Loucy (cell line): Measurements from ENCODE around the gene TBX1.

ENCODE experiments used
- H2AFZ ChIP-seq: fragments of 200-600 bp; sonication (generic); 2 replicates; pipeline ENCODE4 v1.6.0; 2016; ENCODE audit warnings: antibody characterized with exemption, mild to moderate bottlenecking, low read length, moderate library complexity
- H3F3A ChIP-seq: fragments of 200-600 bp; 2 replicates; pipeline ENCODE4 v1.6.0; 2016; ENCODE audit warnings: antibody characterized with exemption, low read depth, mild to moderate bottlenecking
- H3K27me3 ChIP-seq: fragments of 200-600 bp; sonication (generic); 2 replicates; pipeline ENCODE4 v1.6.1; 2014; ENCODE audit warnings: low read length, mild to moderate bottlenecking; ENCODE audit not compliant: insufficient read depth, poor library complexity, severe bottlenecking
- H3K36me3 ChIP-seq: fragments of 200-600 bp; sonication (generic); 2 replicates; pipeline ENCODE4 v1.6.1; 2016; ENCODE audit warnings: low read length; ENCODE audit not compliant: insufficient read depth
- H3K4me1 ChIP-seq: fragments of 200-600 bp; sonication (generic); 2 replicates; pipeline ENCODE4 v1.5.1; 2014; ENCODE audit warnings: low read length, mild to moderate bottlenecking; ENCODE audit not compliant: insufficient read depth, poor library complexity, severe bottlenecking
- H3K4me2 ChIP-seq: fragments of 200-600 bp; sonication (generic); 2 replicates; pipeline ENCODE4 v1.6.0; 2014; ENCODE audit warnings: antibody characterized with exemption, low read length, low read depth, mild to moderate bottlenecking; ENCODE audit not compliant: poor library complexity, severe bottlenecking
- H3K4me3 ChIP-seq: fragments of 200-600 bp; sonication (generic); 2 replicates; pipeline ENCODE4 v1.5.1; 2014; ENCODE audit warnings: low read length, mild to moderate bottlenecking, mixed read lengths; ENCODE audit not compliant: poor library complexity, severe bottlenecking
- H3K79me2 ChIP-seq: fragments of 200-600 bp; sonication (generic); 2 replicates; pipeline ENCODE4 v1.6.1; 2014; ENCODE audit warnings: low read length; ENCODE audit not compliant: insufficient read depth
- H3K9ac ChIP-seq: fragments of 200-600 bp; sonication (generic); 2 replicates; pipeline ENCODE4 v1.6.0; 2014; ENCODE audit warnings: mild to moderate bottlenecking, low read depth, low read length, moderate library complexity; ENCODE audit not compliant: poor library complexity, severe bottlenecking
- H3K9me2 ChIP-seq: fragments of 200-600 bp; sonication (generic); replicated peaks from 2 replicates; pipeline ENCODE4 v1.6.1; 2016; ENCODE audit warnings: low read depth, low read length, mixed read lengths
- H3K9me3 ChIP-seq: fragments of 200-600 bp; sonication (generic); 2 replicates; pipeline ENCODE4 v1.6.1; 2014; ENCODE audit warnings: mild to moderate bottlenecking, antibody characterized with exemption, low read length, low read depth; ENCODE audit not compliant: insufficient read depth
- H4K20me1 ChIP-seq: fragments of 200-600 bp; sonication (generic); 2 replicates; pipeline ENCODE4 v1.6.0; 2014; ENCODE audit warnings: antibody characterized with exemption, low read length, mild to moderate bottlenecking; ENCODE audit not compliant: insufficient read depth, poor library complexity, severe bottlenecking
- EZH2phosphoT487 ChIP-seq: fragments of 200-600 bp; IDR thresholded peaks from 2 replicates; pipeline ENCODE4 v1.6.1; 2018; ENCODE audit warnings: antibody characterized with exemption, mild to moderate bottlenecking, moderate library complexity, borderline replicate concordance
- TF ChIP-seq, protein P1 (sequence below): fragments of 200-600 bp; sonication (generic); conservative IDR thresholded peaks from 2 replicates; pipeline ENCODE4 v1.5.1; 2014; ENCODE audit warnings: mild to moderate bottlenecking, antibody characterized with exemption, low read length

Gene TBX1

DNA sequence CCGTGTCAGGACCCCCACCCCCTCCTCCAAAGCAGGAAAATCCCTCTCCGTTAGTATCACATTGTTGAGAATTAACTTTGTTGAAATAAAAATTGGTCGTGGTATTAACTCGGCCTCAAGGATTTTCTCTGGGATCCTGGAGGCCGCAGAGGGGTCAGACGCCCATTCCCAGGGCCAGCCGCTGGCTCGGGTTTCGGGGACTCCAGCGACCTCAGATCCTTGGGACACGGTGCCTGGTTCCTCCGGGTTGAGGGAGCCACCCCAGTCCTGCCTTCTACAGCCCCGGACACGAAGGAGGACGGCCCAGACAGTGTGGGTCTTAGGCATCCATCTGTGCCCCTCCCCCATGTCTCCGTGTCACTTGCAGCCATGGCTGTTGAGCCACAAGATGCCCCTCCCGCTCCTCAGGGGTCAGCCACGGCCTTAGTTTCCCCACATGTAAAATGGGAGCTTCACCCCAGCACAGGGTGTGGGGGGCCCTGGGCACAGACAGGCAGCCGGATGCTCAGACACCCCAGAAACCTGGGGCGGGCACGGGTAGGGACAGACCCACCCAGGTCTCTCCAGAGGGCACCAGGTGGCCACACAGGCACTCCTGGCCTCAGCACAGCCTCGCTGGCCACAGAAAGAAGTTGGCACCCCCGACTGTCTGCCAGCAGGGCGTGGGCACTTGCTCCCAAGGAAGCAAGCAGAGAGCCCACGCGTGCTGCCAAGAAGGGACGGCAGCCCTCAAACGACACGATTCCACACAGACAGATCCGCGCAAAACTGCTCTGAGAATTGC, 21.7 kb upstream of the TBX1 start:
- H2AFZ ChIP-seq: no peak overlapping the region
- H3K9me2 ChIP-seq: no peaks in the 10 kb centered on the region
- H3K4me3 ChIP-seq: no peak overlapping the region
- H3K36me3 ChIP-seq: no peaks in the 10 kb centered on the region
- H3K27me3 ChIP-seq: no peaks in the 10 kb centered on the region
- H3K9me3 ChIP-seq: no peaks in the 10 kb centered on the region
- H4K20me1 ChIP-seq: no peaks in the 10 kb centered on the region
- no peak overlapping the region for H3K4me2 ChIP-seq
- TF ChIP-seq, protein P1, sequence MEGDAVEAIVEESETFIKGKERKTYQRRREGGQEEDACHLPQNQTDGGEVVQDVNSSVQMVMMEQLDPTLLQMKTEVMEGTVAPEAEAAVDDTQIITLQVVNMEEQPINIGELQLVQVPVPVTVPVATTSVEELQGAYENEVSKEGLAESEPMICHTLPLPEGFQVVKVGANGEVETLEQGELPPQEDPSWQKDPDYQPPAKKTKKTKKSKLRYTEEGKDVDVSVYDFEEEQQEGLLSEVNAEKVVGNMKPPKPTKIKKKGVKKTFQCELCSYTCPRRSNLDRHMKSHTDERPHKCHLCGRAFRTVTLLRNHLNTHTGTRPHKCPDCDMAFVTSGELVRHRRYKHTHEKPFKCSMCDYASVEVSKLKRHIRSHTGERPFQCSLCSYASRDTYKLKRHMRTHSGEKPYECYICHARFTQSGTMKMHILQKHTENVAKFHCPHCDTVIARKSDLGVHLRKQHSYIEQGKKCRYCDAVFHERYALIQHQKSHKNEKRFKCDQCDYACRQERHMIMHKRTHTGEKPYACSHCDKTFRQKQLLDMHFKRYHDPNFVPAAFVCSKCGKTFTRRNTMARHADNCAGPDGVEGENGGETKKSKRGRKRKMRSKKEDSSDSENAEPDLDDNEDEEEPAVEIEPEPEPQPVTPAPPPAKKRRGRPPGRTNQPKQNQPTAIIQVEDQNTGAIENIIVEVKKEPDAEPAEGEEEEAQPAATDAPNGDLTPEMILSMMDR: no peak
- TF ChIP-seq EZH2phosphoT487: no peak
- no peaks in the 10 kb centered on the region for H3K4me1 ChIP-seq
- no peak overlapping the region for H3K9ac ChIP-seq
- no peaks in the 10 kb centered on the region for H3F3A ChIP-seq
- no peaks in the 10 kb centered on the region for H3K79me2 ChIP-seq

DNA sequence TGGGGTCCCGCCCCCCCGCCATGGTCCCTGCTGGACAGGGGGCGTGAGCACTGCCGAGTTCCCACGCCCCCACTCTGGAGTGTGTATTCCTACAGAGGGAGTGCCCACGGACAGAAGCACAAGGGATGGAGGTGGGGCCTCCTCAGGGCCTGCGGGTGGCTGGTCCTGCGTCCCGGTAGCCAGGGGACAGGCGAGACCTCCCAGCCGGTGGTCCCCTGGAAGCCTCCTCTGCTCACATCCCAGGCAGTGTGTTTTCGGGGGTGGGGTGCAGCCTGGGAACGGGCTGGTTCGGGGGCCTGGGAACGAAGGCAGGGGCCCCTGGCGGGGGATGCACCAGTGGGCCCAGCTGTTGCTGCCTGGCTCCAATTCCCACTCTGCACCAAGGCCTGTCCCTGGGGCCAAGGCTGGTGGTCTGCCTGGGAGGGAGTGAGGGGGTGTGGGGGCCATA, 21.1 kb upstream of the TBX1 start:
- H3F3A ChIP-seq: no peaks in the 10 kb centered on the region

DNA sequence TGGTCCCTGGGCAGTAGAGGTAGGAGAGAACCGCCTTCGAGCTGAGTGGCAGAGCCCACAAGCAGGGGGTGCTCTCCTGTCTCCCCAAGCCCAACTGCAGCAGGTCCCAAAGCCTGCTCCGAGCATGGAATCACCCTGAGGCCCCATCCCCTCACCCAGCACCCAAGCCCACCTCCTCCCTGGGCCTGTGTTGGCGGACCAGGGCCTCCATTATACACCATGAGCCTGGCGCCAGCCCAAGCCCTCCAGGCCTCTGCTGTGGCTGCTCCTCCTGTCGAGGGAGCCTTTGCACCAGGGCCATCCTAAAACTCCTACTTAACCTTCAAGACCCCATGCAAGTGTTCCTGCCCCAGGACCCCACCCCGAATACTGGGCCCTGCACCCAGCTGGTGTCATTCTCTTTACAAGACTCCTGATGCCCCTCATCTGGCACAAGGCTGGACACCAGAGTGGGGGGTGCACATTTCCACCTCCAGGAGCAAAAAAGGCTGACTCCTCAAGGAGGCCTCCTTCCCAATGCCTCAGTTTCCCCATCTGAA, 20.6 kb upstream of the TBX1 start:
- no peak overlapping the region for H3K4me2 ChIP-seq
- no peaks in the 10 kb centered on the region for H3K9me3 ChIP-seq
- no peaks in the 10 kb centered on the region for H4K20me1 ChIP-seq
- no peak for TF ChIP-seq EZH2phosphoT487
- TF ChIP-seq, protein P1: no peak
- H2AFZ ChIP-seq: no peak overlapping the region
- no peak overlapping the region for H3K4me3 ChIP-seq
- H3K9ac ChIP-seq: no peak overlapping the region
- no peaks in the 10 kb centered on the region for H3F3A ChIP-seq
- H3K27me3 ChIP-seq: no peaks in the 10 kb centered on the region
- no peaks in the 10 kb centered on the region for H3K79me2 ChIP-seq
- no peaks in the 10 kb centered on the region for H3K9me2 ChIP-seq
- H3K36me3 ChIP-seq: no peaks in the 10 kb centered on the region
- H3K4me1 ChIP-seq: no peaks in the 10 kb centered on the region

More for the DNA sequence above, 21.1 kb upstream of the TBX1 start:
- Histone ChIP-seq H3K9me2 (no peaks in the 10 kb centered on the region), H3K27me3 (no peaks in the 10 kb centered on the region), H3K36me3 (no peaks in the 10 kb centered on the region), H3K4me1 (no peaks in the 10 kb centered on the region), H3K4me2 (no peak overlapping the region), H3K9ac (no peak overlapping the region), H2AFZ (no peak overlapping the region), H4K20me1 (no peaks in the 10 kb centered on the region), H3K79me2 (no peaks in the 10 kb centered on the region), H3K4me3 (no peak overlapping the region), H3K9me3 (no peaks in the 10 kb centered on the region)
- TF ChIP-seq, protein P1: no peak
- no peak for TF ChIP-seq EZH2phosphoT487
